GM19193 (cell line): ENCODE results near the gene COX6B1.

Experiments used
- POLR2A ChIP-seq: IDR thresholded peaks from 4 replicates; pipeline ENCODE4 v1.6.1; 2011; ENCODE audit not compliant: insufficient read depth, insufficient read length; ENCODE audit errors: extremely low read depth

Gene COX6B1

DNA sequence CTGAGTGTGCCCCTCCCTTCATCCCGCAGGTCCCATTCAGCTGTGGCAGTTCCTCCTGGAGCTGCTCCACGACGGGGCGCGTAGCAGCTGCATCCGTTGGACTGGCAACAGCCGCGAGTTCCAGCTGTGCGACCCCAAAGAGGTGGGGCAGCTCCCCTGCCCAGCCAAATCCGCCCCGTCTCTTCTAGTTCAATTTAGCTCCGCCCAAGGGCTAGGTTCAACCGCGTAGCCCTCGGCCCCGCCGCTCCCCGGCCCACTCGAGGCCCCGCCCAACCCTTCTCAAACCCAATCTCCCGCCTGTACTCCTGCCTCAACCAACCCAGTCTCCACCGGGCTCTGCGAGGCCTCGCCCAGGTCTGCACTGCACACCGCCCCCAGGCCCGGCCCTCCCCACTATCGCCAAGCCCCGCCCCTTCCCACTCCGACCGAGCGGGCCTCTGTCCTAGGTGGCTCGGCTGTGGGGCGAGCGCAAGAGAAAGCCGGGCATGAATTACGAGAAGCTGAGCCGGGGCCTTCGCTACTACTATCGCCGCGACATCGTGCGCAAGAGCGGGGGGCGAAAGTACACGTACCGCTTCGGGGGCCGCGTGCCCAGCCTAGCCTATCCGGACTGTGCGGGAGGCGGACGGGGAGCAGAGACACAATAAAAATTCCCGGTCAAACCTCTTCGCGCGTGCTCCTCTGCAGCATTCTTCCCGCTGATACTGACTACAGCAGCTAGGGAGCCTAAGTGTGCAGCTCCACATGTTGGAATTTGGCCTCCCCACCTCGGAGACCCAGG lies 3.7 kb upstream of the COX6B1 start:
- TF ChIP-seq POLR2A, result peak; percentile 32

GRCh38 chr19:35644987-35645679 lies 3.0 kb upstream of the COX6B1 start:
- no peak for TF ChIP-seq POLR2A

DNA sequence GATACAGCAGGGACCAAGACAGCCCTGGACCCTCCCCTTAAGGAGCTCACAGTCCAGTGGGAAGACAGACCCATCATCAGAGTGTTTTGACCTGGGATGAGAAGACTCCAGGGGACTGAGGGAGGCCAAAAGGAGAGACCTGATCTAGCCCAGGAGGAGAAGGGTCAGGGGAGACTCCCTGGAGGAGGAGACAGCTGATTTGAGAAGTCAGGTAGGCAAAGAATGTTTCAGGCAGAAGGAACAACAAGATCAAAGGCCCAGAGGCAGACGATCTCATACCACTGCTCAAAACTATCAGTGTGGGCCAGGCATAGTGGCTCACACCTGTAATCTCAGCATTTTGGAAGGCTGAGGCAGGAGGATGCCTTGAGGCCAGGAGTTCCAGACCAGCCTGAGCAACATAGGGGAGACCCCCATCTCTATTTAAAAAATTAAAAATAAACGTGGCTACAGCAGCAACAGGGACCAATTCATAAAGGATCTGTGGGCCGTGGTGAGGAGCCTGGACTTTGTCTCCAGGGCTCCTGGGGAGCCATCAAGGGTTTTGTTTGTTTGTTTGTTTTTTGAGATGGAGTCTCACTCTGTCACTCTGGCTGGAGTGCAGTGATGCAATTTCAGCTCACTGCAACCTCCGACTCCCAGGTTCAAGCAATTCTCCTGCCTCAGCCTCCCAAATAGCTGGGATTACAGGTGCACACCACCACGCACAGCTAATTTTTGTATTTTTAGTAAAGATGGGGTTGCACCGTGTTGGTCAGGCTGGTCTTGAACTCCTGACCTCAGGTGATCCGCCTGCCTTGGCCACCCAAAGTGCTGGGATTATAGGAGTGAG lies 2.2 kb upstream of the COX6B1 start:
- TF ChIP-seq POLR2A, result no peak

DNA sequence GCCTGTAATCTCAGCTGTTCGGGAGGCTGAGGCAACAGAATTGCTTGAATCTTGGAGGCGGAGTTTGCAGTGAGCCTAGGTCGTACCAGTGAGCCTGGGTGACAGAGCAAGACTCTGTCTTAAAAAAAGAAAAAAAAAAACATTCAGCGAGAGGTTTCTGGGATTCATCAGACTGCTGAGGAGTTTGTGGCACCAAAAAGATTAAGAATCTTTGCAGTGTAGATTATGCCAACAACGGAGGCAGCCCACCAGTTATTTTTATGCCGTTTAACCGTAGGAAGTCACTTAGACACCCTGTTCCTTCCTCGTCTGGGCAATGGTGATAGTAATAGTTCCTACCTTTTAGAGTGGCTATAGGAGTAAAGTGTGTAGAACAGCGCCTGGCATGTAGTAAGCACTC lies 2.5 kb downstream of the COX6B1 start:
- TF ChIP-seq POLR2A, result no peak

- TF ChIP-seq POLR2A, result no peak
These were observed 7.5 kb downstream of the COX6B1 start for GRCh38 chr19:35655600-35655999.

- TF ChIP-seq POLR2A, result no peak
These were observed 8.6 kb downstream of the COX6B1 start for GRCh38 chr19:35656700-35657099.

DNA sequence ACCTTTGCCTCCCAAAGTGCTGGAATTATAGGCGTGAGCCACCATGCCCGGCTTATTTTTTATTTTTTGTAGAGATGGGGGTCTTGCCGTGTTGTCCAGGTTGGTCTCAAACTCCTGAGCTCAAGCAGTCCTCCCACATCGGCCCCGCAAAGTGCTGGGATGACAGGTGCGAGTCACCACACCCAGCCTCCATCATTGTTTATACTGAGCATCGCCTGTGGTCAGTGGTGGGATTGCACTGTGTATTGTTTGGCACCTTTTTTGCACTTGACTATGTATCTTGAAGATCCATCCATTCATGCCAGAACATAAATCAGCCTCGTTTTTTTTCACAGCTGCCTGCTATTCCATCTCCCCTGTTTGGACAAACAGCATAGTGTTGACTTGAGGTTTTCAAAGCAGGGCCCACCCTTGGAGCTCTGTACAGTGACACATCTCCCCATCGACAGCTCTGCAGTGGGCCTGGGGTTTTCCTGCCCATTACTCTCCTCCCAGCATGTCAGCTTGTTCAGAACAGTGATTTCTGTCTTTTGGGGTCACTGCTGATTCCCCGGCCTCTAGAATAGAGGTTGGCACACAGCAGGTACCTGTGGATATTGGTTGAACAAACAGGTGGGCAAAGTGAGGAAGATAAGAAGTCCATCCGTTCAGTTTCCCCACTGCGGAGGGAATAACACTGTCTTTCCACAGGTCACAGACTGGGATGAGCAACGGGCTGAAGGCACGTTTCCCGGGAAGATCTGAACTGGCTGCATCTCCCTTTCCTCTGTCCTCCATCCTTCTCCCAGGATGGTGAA lies 10.0 kb downstream of the COX6B1 start:
- no peak for TF ChIP-seq POLR2A

- no peak for TF ChIP-seq POLR2A
These were observed 13.8 kb downstream of the COX6B1 start for GRCh38 chr19:35661995-35662340.

DNA sequence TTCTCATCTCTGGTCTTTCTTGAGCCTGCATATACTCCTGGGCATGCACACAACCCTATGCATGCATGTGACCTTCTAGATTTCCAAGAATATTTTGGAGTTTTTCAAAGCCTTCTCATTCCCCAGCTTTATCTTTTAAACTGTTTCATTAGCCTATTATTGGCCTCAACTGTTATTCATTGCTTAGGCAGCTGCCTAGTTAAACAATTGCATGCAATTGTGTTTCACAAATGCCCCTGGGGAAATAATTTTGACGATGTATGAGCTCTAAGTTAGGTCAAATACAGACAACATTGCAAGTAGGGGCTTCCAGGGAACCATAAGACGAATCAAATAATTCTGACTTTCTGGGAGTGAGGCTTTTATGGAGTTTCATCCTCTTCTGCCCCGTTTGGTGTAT lies 15.9 kb downstream of the COX6B1 start:
- no peak for TF ChIP-seq POLR2A

GRCh38 chr19:35665157-35665556 lies 17.0 kb downstream of the COX6B1 start:
- TF ChIP-seq POLR2A, result no peak

DNA sequence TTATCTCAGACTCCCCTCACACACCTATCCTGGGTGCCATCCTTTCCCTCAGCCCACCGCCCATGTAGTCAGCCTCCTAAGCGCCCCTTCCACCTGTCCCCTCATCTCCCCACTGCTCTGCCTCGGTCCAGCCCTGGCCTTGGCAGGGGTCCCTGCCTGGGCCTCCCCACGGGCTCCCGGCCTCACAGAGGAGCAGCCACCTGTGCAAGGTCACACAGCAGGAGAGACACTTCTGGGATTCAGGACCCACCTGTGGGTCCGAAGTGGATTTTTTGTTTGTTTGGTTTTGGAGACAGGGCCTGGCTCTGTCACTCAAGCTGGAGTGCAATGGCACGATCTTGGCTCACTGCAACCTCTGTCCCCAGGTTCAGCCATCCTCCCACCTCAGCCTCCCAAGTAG lies 17.5 kb downstream of the COX6B1 start:
- TF ChIP-seq POLR2A, result no peak

- TF ChIP-seq POLR2A, result no peak
These were observed 18.3 kb downstream of the COX6B1 start, which contains the start of gene UPK1A for GRCh38 chr19:35666251-35666913. Gene UPK1A (plus strand): TSS chr19:35666517. CDS start chr19:35666813, 296 bp downstream.

- TF ChIP-seq POLR2A, result no peak
These were observed 21.4 kb downstream of the COX6B1 start for GRCh38 chr19:35669566-35669965.

GRCh38 chr19:35669974-35670373 lies 21.9 kb downstream of the COX6B1 start:
- TF ChIP-seq POLR2A, result no peak
